ENCODE data around the gene PRTN3.

The PRTN3 gene

GRCh38 chr19:792306-792885 lies 48.4 kb upstream of the PRTN3 start:
- peaks cover 2% of the 10 kb centered on the region; the same call in 1 of the 2 replicates for H3K79me2 ChIP-seq (ENCODE audit: low read length)
- no peak overlapping the region for H3K4me3 ChIP-seq (ENCODE audit: low read length)
- no peak overlapping the region for H3K27ac ChIP-seq (ENCODE audit: low read length)
- H3K4me1 ChIP-seq (ENCODE audit: low read length), result no peaks in the 10 kb centered on the region; the same call in 1 of the 2 replicates
- H3K27me3 ChIP-seq (ENCODE audit: low read depth, low read length), result no peaks in the 10 kb centered on the region
- no peak overlapping the region for H3K4me2 ChIP-seq (ENCODE audit: low read length)
- TF ChIP-seq CTCF (IDR thresholded peaks at IDR 0.05; ENCODE audit: low read depth, low read length) (no peak), EZH2phosphoT487 (IDR thresholded peaks at IDR 0.05; ENCODE audit: low read depth) (no peak)
- no peaks in the 10 kb centered on the region for H3K9me3 ChIP-seq (ENCODE audit: insufficient read depth, low read length)
- H2AFZ ChIP-seq (ENCODE audit: low read depth, low read length), result no peak overlapping the region
- H3K9ac ChIP-seq (ENCODE audit: low read length), result no peak overlapping the region
- H3K36me3 ChIP-seq (replicated peaks; ENCODE audit: low read depth, low read length), result no peaks in the 10 kb centered on the region
- no peaks in the 10 kb centered on the region for H4K20me1 ChIP-seq (ENCODE audit: insufficient read depth, low read length)

GRCh38 chr19:793806-794205 lies 47.0 kb upstream of the PRTN3 start:
- Histone ChIP-seq H3K27ac (ENCODE audit: low read length) (no peak overlapping the region), H3K36me3 (replicated peaks; ENCODE audit: low read depth, low read length) (peaks cover 9% of the 10 kb centered on the region)

GRCh38 chr19:795073-795611 lies 45.7 kb upstream of the PRTN3 start:
- no peak overlapping the region for H3K4me3 ChIP-seq (ENCODE audit: low read length)
- TF ChIP-seq EZH2phosphoT487 (IDR thresholded peaks at IDR 0.05; ENCODE audit: low read depth) (no peak), CTCF (IDR thresholded peaks at IDR 0.05; ENCODE audit: low read depth, low read length) (no peak)
- H3K27ac ChIP-seq (ENCODE audit: low read length), result no peak overlapping the region
- H3K9me3 ChIP-seq (ENCODE audit: insufficient read depth, low read length), result no peaks in the 10 kb centered on the region
- H4K20me1 ChIP-seq (ENCODE audit: insufficient read depth, low read length), result peaks cover 23% of the 10 kb centered on the region
- no peak overlapping the region for H3K4me2 ChIP-seq (ENCODE audit: low read length)
- H3K79me2 ChIP-seq (ENCODE audit: low read length), result peaks cover 29% of the 10 kb centered on the region
- H3K27me3 ChIP-seq (ENCODE audit: low read depth, low read length), result no peaks in the 10 kb centered on the region
- peaks cover 10% of the 10 kb centered on the region for H3K4me1 ChIP-seq (ENCODE audit: low read length)
- no peak overlapping the region for H3K9ac ChIP-seq (ENCODE audit: low read length)
- H3K36me3 ChIP-seq (replicated peaks; ENCODE audit: low read depth, low read length), result peaks cover 19% of the 10 kb centered on the region
- H2AFZ ChIP-seq (ENCODE audit: low read depth, low read length), result no peak overlapping the region

More at GRCh38 chr19:793806-794205, 47.0 kb upstream of the PRTN3 start:
- Histone ChIP-seq H3K4me2 (ENCODE audit: low read length) (no peak overlapping the region), H4K20me1 (ENCODE audit: insufficient read depth, low read length) (peaks cover 9% of the 10 kb centered on the region), H3K9me3 (ENCODE audit: insufficient read depth, low read length) (no peaks in the 10 kb centered on the region), H3K4me3 (ENCODE audit: low read length) (no peak overlapping the region), H3K27me3 (ENCODE audit: low read depth, low read length) (no peaks in the 10 kb centered on the region), H3K9ac (ENCODE audit: low read length) (no peak overlapping the region), H2AFZ (ENCODE audit: low read depth, low read length) (no peak overlapping the region), H3K79me2 (ENCODE audit: low read length) (peaks cover 16% of the 10 kb centered on the region), H3K4me1 (ENCODE audit: low read length) (no peaks in the 10 kb centered on the region; the same call in 1 of the 2 replicates)
- TF ChIP-seq CTCF (IDR thresholded peaks at IDR 0.05; ENCODE audit: low read depth, low read length) (no peak), EZH2phosphoT487 (IDR thresholded peaks at IDR 0.05; ENCODE audit: low read depth) (no peak)

- no peak overlapping the region for H2AFZ ChIP-seq (ENCODE audit: low read depth, low read length)
Measured at GRCh38 chr19:795691-796581, 44.9 kb upstream of the PRTN3 start.

More at GRCh38 chr19:795691-796581, 44.9 kb upstream of the PRTN3 start:
- TF ChIP-seq CTCF (IDR thresholded peaks at IDR 0.05; ENCODE audit: low read depth, low read length) (no peak), EZH2phosphoT487 (IDR thresholded peaks at IDR 0.05; ENCODE audit: low read depth) (no peak)
- Histone ChIP-seq H3K4me3 (ENCODE audit: low read length) (peak overlapping the region; percentile 81), H3K79me2 (ENCODE audit: low read length) (peaks cover 37% of the 10 kb centered on the region), H3K9me3 (ENCODE audit: insufficient read depth, low read length) (no peaks in the 10 kb centered on the region), H3K4me1 (ENCODE audit: low read length) (peaks cover 12% of the 10 kb centered on the region), H3K27me3 (ENCODE audit: low read depth, low read length) (no peaks in the 10 kb centered on the region), H4K20me1 (ENCODE audit: insufficient read depth, low read length) (peaks cover 31% of the 10 kb centered on the region), H3K9ac (ENCODE audit: low read length) (peak overlapping the region; percentile 84), H3K36me3 (replicated peaks; ENCODE audit: low read depth, low read length) (peaks cover 26% of the 10 kb centered on the region), H3K4me2 (ENCODE audit: low read length) (peak overlapping the region; percentile 65), H3K27ac (ENCODE audit: low read length) (peak overlapping the region; percentile 58; the same call in 1 of the 2 replicates)
